SU-DHL-6 (cell line): ENCODE data around the gene SMIM30.
A peak's percentile ranks its signal among the peaks of the same experiment; 100 is the strongest.
"Not testable (repeated sequence)": the region's sequence is repeated elsewhere in the genome, so short reads cannot be mapped to it uniquely, and the experiment has no call there.

Experiments used
- H2AFZ ChIP-seq: fragments of 200-600 bp; sonication (generic); 2 replicates; pipeline ENCODE4 v1.6.1; 2014; ENCODE audit warnings: low read depth, mild to moderate bottlenecking, moderate library complexity, mixed read lengths, antibody characterized with exemption, low read length; ENCODE audit not compliant: severe bottlenecking
- H3F3A ChIP-seq: fragments of 200-600 bp; shearing (Covaris generic); 2 replicates; pipeline ENCODE4 v1.6.0; 2016; ENCODE audit warnings: antibody characterized with exemption, mild to moderate bottlenecking; ENCODE audit not compliant: insufficient read depth
- H3K27ac ChIP-seq: fragments of 200-600 bp; sonication (generic); 2 replicates; pipeline ENCODE4 v1.5.1; 2016; ENCODE audit warnings: low read depth, mild to moderate bottlenecking, low read length, moderate library complexity, mixed read lengths
- H3K27me3 ChIP-seq: fragments of 200-600 bp; sonication (generic), shearing (Covaris generic); 2 replicates; pipeline ENCODE4 v1.6.0; 2014; ENCODE audit warnings: mild to moderate bottlenecking, low read length
- H3K36me3 ChIP-seq: fragments of 200-600 bp; sonication (generic); 2 replicates; pipeline ENCODE4 v1.6.1; 2014; ENCODE audit warnings: mild to moderate bottlenecking, low read length, mixed read lengths
- H3K4me2 ChIP-seq: fragments of 300-600, 200-600 bp; shearing (Covaris generic), sonication (generic); 2 replicates; pipeline ENCODE4 v1.6.0; 2014; ENCODE audit warnings: low read length, low read depth, mild to moderate bottlenecking; ENCODE audit not compliant: poor library complexity, severe bottlenecking
- H3K4me3 ChIP-seq: fragments of 200-600 bp; sonication (generic); 2 replicates; pipeline ENCODE4 v1.5.1; 2014; ENCODE audit warnings: antibody characterized with exemption, low read length, mild to moderate bottlenecking, mixed read lengths; ENCODE audit not compliant: insufficient read depth, poor library complexity, severe bottlenecking
- H3K79me2 ChIP-seq: fragments of 200-600 bp; sonication (generic); 2 replicates; pipeline ENCODE4 v1.6.1; 2014; ENCODE audit warnings: mild to moderate bottlenecking, low read length, moderate library complexity; ENCODE audit not compliant: insufficient read depth
- H3K9ac ChIP-seq: fragments of 200-600 bp; sonication (generic); 2 replicates; pipeline ENCODE4 v1.7.0; 2014; ENCODE audit warnings: mild to moderate bottlenecking, low read length
- H3K9me2 ChIP-seq: fragments of 200-600 bp; sonication (generic); replicated peaks from 2 replicates; pipeline ENCODE4 v1.6.1; 2014; ENCODE audit warnings: low read length; ENCODE audit not compliant: insufficient read depth
- H3K9me3 ChIP-seq: fragments of 200-600 bp; sonication (generic); 2 replicates; pipeline ENCODE4 v1.6.1; 2014; ENCODE audit warnings: low read length, mixed read lengths; ENCODE audit not compliant: insufficient read depth
- H4K20me1 ChIP-seq: fragments of 200-600 bp; sonication (generic); 2 replicates; pipeline ENCODE4 v1.6.1; 2014; ENCODE audit warnings: low read depth, mild to moderate bottlenecking, antibody characterized with exemption, low read length, moderate library complexity, mixed read lengths
- CTCF ChIP-seq: fragments of 200-600 bp; sonication (generic); IDR thresholded peaks from one replicate; pipeline ENCODE4 v1.5.1; 2017; ENCODE audit warnings: antibody characterized with exemption, mild to moderate bottlenecking, low read length, moderate library complexity; ENCODE audit not compliant: insufficient read depth, poor library complexity, severe bottlenecking
- EZH2phosphoT487 ChIP-seq: fragments of 200-600 bp; sonication (generic), shearing (Covaris generic); conservative IDR thresholded peaks from 2 replicates; pipeline ENCODE4 v1.6.1; 2018; ENCODE audit warnings: mild to moderate bottlenecking, antibody characterized with exemption, low read length, moderate library complexity, mixed read lengths

The SMIM30 gene, protein sequence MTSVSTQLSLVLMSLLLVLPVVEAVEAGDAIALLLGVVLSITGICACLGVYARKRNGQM

DNA sequence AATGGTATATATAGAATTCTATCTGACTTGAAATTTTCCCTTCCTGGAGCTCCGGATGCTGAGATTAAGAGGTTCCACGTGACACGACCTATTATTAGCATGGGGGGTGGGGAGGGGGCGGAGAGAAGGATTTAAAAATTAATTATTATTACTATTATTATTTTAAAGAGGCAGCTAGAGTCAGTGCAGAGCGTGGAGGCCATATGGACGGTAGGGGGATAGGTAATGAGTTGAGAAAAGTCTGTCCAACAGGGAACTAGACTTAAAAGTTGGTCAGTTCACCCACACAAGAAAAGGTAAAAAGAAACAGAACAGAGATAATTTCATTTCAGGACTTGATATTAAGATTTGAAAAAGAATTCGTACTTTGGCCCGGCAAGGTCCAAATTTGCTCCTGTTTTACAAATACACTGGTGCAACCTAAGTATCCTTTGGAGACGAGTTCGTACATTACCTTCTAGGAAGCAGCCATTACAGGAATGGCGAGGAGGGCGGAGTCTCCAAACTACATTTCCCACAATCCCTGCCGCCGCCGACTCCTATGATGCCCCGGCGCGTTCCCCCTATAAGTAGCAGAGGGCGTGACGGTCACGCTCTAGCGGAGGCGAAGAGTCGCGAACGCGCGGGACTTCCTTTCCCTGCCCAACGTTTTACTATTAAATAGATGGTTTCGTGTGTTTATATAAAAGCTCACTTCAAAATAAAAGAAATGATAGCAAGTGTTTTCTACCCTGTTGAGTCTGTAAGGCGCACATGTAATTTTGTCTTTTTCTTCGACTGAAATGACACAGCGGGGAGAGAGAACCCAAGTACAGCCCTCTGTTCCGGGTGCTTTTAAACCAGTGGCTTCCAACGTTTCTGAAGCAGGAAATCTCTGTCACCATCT is at the start of gene SMIM30:
Gene SMIM30, minus strand, starts transcription at position 481 of the 886 bp plus-strand sequence. CDS start 976 bp downstream, outside the sequence.
- no peaks in the 10 kb centered on the region for H3F3A ChIP-seq
- no peaks in the 10 kb centered on the region for H3K27me3 ChIP-seq
- H3K27ac ChIP-seq, result no peak within 1 kb of the TSS
- no peaks in the 10 kb centered on the region for H4K20me1 ChIP-seq
- H3K4me2 ChIP-seq, result peak within 1 kb of the TSS; percentile 53
- no peaks in the 10 kb centered on the region for H3K36me3 ChIP-seq
- peak within 1 kb of the TSS; percentile 27; the same call in 1 of the 2 replicates for H3K9ac ChIP-seq
- H2AFZ ChIP-seq, result peak within 1 kb of the TSS; percentile 69
- no peaks in the 10 kb centered on the region for H3K79me2 ChIP-seq
- H3K9me3 ChIP-seq, result no peaks in the 10 kb centered on the region
- H3K4me3 ChIP-seq, result peak within 1 kb of the TSS; percentile 54
- H3K9me2 ChIP-seq, result no peaks in the 10 kb centered on the region
- TF ChIP-seq EZH2phosphoT487 (no peak), CTCF (no peak)

GRCh38 chr7:113166176-113166575 is 47.8 kb upstream of the SMIM30 start:
- H3K36me3 ChIP-seq, H3K27ac ChIP-seq, H3K79me2 ChIP-seq, H3K27me3 ChIP-seq, H4K20me1 ChIP-seq, H3K4me3 ChIP-seq, H2AFZ ChIP-seq, H3K9me3 ChIP-seq, H3K9me2 ChIP-seq, H3K4me2 ChIP-seq, H3K9ac ChIP-seq, H3F3A ChIP-seq: not testable (repeated sequence)

GRCh38 chr7:113161050-113161449 is 42.7 kb upstream of the SMIM30 start:
- H3K36me3 ChIP-seq, result no peaks in the 10 kb centered on the region
- no peak overlapping the region for H3K4me3 ChIP-seq
- H3K4me2 ChIP-seq, result no peak overlapping the region
- H3F3A ChIP-seq, result no peaks in the 10 kb centered on the region
- H3K9me2 ChIP-seq, result no peaks in the 10 kb centered on the region
- H3K27ac ChIP-seq, result no peak overlapping the region
- no peaks in the 10 kb centered on the region for H4K20me1 ChIP-seq
- H3K79me2 ChIP-seq, result no peaks in the 10 kb centered on the region
- H2AFZ ChIP-seq, result no peak overlapping the region
- H3K9me3 ChIP-seq, result no peaks in the 10 kb centered on the region
- no peak for TF ChIP-seq CTCF
- no peak for TF ChIP-seq EZH2phosphoT487
- H3K9ac ChIP-seq, result no peak overlapping the region
- H3K27me3 ChIP-seq, result no peaks in the 10 kb centered on the region

- no peaks in the 10 kb centered on the region for H3K36me3 ChIP-seq
- no peak overlapping the region for H3K4me3 ChIP-seq
- no peak for TF ChIP-seq EZH2phosphoT487
- peak; percentile 21 for TF ChIP-seq CTCF
- no peaks in the 10 kb centered on the region for H3F3A ChIP-seq
- no peak overlapping the region for H3K27ac ChIP-seq
- no peaks in the 10 kb centered on the region for H3K79me2 ChIP-seq
- H3K9ac ChIP-seq, result no peak overlapping the region
- no peaks in the 10 kb centered on the region for H3K9me3 ChIP-seq
- H2AFZ ChIP-seq, result no peak overlapping the region
- no peaks in the 10 kb centered on the region for H3K9me2 ChIP-seq
- H3K27me3 ChIP-seq, result no peaks in the 10 kb centered on the region
- no peaks in the 10 kb centered on the region for H4K20me1 ChIP-seq
- no peak overlapping the region for H3K4me2 ChIP-seq
Measured at GRCh38 chr7:113159746-113160339, 41.5 kb upstream of the SMIM30 start.
